Spleen (tissue), 7 donors: Measurements from ENCODE around the gene CHST5.

Experiments used
- CTCF ChIP-seq, 11 experiments: fragments of 200-600 bp in 7 of 11; fragments of 450-650 bp in 4 of 11; sonication (generic) in 4 of 11; IDR thresholded peaks in 8 of 11; conservative IDR thresholded peaks in 3 of 11; 1 replicate in 7 of 11; 2 replicates in 4 of 11; pipeline versions ENCODE4 v1.4.0 to v1.8.0; 2016 to 2021; ENCODE audit warnings: antibody characterized with exemption in 11 of 11, inconsistent platforms in 4 of 11, mild to moderate bottlenecking in 1 of 11
- POLR2A ChIP-seq, 3 donors: fragments of 450-650 bp; IDR thresholded peaks; one replicate each; pipeline ENCODE4 v1.5.1; 2017; ENCODE audit warnings: antibody characterized with exemption in 3 of 3, mild to moderate bottlenecking in 1 of 3
- POLR2AphosphoS5 ChIP-seq, 3 donors: sonication (generic); formaldehyde crosslinking; IDR thresholded peaks; one replicate each; pipeline ENCODE4 v1.5.1; 2017; ENCODE audit warnings: antibody characterized with exemption in 3 of 3
- donor health status: DM: no; HTN: no; CAD: no; lungs with moderate emphysema.
- donor health status: DM: no; HTN: no; CAD: no.
- donor health status: DM: no; HTN: no; CAD: no.

GRCh38 chr16:75575958-75576357 is 40.0 kb upstream of the CHST5 start:
- TF ChIP-seq CTCF (IDR thresholded peaks at IDR 0.05 in 8 of 11, conservative IDR thresholded peaks at IDR 0.05 in 3 of 11) (no peak), POLR2A (IDR thresholded peaks at IDR 0.05) (no peak), POLR2AphosphoS5 (IDR thresholded peaks at IDR 0.05) (no peak)
